ENCODE measurements around the gene TMOD1.

Gene TMOD1

DNA sequence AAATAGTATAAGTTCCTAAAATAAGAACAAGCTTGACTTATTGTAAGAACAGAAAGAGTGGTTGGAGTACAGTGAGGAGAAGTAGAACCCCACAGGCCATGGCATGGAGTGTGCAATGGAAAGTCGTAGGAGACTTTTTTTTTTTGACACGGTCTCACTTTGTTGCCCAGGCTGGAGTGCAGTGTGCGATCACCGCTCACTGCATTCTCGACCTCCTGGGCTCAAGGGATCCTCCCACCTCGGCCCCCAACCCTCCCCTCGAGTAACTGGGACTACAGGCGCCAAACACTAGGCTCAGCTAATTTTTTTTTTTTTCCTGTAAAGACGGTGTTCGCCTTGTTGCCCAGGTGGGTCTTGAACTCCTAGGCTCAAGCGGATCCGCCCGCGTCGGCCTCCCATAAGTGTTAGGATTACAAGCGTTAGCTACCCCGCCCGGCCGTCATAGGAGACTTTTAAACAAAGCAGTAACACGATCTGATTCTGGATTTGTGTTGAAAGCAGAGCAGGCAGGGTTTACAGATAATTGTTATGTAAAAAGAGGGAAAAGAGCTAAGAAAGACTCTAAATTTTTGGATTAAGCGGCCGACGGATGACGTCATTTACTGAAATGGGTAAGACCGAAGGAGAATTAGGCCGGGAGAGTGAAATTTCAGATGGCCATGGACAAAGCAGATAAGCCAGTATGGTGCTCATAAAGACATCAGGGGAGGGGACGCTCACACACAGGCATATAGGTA, 130.9 kb downstream of the TMOD1 start:
- peak in 1 of 3 donors; percentile 11 for DNase-seq (ENCODE audit: low read depth in 3 of 3, low spot score in 1 of 3)

DNA sequence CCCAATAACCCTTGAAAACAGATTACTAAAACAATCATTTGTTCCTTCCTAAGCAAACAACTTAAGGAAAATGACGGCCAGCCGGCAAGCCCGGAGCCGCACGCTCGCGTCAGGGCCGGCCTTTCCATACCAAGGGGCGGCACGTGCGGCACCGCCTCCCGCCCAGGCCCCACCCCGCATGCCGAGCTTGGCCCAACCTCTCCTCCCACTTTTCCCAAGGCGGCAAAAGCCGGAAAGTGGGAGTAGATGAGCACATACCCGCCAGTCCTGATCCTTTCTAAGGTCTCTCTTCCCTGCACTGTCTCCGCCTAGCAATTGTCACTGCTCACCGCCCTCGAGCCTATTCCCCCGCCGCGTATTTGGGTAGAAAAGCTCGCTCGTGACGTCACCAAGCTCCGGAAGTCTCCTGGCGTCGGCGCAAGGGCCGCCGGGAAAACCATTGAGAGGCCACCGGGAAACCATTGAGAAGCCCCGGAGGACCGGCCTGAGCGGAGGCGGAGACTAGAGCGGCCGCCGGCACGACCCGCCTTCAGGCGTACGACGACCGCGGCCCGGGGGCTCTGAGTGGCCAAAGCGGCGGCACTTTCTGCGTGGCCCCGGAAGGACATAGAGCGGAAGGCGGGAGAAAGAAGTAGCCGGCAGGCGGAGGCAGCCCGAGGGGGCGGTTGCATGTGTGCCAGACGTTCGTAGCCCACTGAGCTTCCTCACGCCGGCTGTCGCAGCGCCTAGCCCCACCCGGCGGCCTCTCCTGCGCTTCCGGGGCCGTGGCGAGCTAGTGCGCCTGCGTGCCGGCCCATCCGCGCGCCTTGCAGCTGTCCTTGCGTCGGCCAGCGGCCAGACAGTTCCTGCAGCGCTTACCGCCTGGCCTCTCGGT, 131.8 kb downstream of the TMOD1 start, which contains the start of the genes NCBP1 and TSTD2:
Gene NCBP1 (plus strand): TSS at position 837 of the 874 bp plus-strand sequence. CDS start 61 bp downstream, outside the sequence.
Gene TSTD2 (minus strand): TSS at position 384 of the 874 bp plus-strand sequence. CDS start 5,806 bp downstream, outside the sequence.
- DNase-seq (ENCODE audit: low read depth in 3 of 3, low spot score in 1 of 3): peak; percentile 87 to 90 (median 88)

DNA sequence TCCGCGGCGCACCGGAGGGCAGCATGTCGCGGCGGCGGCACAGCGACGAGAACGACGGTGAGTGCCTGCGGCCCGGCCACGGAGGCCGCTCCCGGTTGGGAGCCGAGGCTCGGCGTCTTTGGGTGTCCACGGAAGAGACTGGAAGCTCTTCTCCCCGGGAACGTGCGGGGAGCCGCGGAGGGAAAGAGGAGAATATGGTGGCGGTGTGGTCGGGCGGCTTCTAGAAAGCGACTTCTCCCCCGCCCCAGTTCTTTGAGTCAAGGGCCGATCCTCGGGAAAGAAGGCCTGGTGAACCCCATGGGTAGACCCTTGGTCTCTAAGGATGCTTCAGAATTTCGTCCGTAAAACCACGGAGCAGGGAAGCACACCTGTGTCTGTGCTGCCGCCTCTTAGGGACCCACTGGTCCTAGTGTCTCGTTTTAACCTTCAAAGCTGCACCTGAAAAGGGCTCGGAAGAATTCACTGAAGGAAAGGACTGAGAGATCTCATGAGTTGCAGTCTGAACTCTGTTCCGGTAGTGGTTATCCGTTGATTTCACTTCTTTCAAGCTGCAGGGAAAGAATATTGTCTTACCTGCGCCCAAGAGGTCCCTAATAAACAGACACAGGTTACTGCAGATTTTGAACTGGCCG, 132.5 kb downstream of the TMOD1 start:
- no peak for DNase-seq (ENCODE audit: low read depth in 3 of 3, low spot score in 1 of 3)

DNA sequence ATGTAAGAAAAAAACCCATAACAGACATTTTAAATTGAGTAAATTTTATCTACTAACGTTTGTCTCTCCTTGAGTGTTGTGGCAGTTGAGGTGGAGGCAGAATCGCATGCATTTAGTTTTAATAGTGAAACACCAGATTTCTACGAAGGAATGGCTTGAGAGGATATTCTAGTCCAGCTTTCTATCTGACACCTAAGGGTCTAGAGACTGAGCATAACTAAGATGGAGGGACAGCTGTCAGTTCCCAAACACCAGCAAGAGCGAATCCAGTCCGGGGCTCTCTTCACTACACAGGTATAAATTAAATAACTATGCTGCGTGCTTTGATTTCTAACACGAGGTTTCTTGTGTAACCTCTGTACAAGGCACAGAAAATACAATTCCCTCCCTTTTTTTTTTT, 133.6 kb downstream of the TMOD1 start:
- no peak for DNase-seq (ENCODE audit: low read depth in 3 of 3, low spot score in 1 of 3)

DNA sequence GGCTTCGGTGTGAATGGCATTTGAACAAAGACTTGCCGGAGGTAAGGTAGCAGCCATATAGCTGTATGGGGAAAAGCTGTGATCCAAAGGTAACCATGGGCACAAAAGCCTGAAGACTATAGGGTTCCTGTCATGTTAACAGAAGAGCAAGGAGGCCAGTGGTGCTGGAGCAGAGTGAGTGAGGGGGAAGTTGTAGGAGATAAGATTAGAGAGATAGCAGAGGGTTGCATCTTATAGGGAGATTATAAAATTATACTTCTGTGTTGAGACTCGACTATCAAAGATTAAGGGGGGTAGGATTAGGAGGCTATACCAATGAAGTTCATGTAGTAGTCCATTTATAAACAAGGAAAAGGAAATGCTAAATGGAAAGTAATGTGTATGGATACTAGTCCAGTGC, 135.4 kb downstream of the TMOD1 start:
- no peak for DNase-seq (ENCODE audit: low read depth in 3 of 3, low spot score in 1 of 3)

DNA sequence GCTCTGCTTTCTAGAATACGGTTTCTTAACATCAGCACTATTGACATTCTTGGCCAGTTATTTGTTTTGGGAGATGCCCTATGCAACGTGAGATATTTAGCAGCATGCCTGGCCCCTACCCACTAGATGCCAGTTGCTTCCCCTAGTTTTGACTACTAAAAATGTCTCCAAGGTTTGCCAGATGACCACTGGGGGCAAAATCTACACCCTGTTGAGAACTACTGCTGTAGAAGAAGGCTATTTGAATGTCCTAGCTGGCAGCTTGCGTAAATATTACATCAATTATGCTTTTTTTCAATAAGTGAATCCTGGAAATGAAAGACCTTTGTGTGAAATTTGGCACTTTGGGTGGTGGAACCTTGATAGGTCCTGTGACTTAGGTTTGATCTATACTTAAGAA, 137.2 kb downstream of the TMOD1 start:
- DNase-seq (ENCODE audit: low read depth in 3 of 3, low spot score in 1 of 3): no peak

DNA sequence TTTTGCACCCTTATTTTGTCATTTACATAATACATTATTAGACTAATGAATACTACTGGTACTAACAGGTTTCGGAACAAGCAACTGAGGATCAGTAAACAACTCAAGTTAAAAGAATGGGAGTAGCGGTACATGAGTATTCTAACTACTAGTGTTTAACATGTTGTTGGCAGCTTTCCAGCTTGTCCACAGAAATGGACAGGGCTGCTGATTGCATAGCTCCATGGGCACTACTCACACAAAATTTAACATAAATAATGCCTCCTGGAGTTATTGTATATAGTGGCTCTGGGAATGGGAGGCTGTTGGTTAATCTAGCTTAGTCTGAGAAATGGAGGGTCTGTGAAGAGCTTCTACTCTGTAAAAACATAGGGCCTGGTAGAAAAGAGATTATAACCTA, 138.9 kb downstream of the TMOD1 start:
- DNase-seq (ENCODE audit: low read depth in 3 of 3, low spot score in 1 of 3): no peak

DNA sequence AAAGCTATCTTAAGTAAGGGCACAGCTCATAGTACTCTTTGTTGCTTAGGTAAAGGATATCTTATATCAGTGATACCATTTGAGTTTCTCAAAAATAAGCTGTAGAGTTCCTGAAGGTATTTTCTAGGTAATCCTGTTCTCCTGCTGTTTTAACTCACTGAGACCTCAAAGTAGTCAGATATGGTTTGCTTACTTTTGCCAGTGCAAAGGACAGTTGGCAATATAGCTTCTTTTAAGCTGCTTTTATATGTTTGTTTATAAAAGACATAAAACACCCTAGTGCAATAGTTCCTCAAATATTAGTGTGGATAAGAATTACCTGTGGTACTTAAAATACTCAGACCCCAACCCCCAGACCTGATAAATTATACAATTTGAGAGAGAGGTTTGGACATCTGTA, 144.3 kb downstream of the TMOD1 start:
- DNase-seq (ENCODE audit: low read depth in 3 of 3, low spot score in 1 of 3): no peak

DNA sequence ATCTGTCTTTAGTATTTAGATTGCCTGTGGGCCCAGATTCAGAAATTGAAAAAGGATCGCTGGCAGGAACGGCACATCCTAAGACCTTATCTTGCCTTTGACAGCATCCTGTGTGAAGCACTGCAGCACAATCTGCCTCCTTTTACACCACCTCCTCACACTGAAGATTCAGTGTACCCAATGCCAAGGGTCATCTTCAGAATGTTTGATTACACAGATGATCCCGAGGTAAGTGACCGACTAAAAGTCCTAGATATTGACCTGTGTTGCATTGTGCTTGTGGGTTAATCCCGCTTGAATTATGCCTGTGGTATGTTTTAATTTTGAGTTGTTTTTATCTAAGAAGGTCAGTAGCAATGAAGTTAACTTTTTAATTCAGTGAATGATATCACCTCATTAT, 146.5 kb downstream of the TMOD1 start:
- DNase-seq (ENCODE audit: low read depth in 3 of 3, low spot score in 1 of 3): no peak
